ENCODE measurements around the gene HES3. TPM values are rescaled to one million over a fixed set of nuclear protein-coding genes. Genes with fewer than 3 reads are reported as not detected.

Gene HES3
- total RNA-seq, 1 donor from 2014 or later: not detected

DNA sequence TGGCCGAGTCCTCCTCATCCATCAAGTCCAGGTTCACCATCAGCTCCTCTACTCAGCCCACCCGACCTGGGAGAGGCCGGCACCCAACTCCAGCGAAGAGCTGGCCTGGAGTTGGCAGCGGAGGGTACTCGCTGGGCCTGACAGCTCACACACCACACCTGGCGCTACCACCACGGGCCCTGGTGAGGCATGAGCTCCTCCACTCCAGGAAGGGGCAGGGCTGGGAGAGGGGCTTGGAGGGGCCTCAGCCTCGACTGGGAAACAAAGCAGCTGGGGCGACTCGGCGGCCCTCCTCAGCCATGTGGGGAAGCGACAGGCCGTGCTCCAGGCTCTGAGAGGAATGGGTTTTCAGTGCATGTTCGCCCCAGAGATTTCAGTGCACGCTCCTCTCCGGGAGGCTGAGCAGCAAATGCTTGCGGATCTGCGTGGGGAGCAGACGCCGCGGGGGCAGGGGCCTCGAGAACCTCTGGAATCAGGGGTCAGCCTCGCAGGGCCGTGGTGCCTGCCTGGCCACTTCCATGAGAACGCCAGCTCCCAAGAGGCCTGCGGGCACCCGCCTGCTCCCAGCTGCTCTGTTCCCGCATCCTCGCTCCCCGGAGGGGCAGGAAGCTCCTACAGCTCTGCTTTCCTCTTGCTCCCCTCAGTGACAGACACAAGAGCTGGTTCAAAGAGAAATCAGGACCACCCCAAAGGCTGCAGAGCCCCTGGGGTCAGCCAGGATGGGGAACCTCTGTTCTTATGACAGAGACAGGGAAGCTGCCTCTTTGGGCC, 35.8 kb downstream of the HES3 start:
- DNase-seq (ENCODE audit: low read depth, low spot score): no peak

GRCh38 chr1:6280761-6281451, 36.9 kb downstream of the HES3 start:
- no peak for DNase-seq (ENCODE audit: low read depth, low spot score)

GRCh38 chr1:6281511-6282402, 37.8 kb downstream of the HES3 start:
- DNase-seq (ENCODE audit: low read depth, low spot score): no peak

DNA sequence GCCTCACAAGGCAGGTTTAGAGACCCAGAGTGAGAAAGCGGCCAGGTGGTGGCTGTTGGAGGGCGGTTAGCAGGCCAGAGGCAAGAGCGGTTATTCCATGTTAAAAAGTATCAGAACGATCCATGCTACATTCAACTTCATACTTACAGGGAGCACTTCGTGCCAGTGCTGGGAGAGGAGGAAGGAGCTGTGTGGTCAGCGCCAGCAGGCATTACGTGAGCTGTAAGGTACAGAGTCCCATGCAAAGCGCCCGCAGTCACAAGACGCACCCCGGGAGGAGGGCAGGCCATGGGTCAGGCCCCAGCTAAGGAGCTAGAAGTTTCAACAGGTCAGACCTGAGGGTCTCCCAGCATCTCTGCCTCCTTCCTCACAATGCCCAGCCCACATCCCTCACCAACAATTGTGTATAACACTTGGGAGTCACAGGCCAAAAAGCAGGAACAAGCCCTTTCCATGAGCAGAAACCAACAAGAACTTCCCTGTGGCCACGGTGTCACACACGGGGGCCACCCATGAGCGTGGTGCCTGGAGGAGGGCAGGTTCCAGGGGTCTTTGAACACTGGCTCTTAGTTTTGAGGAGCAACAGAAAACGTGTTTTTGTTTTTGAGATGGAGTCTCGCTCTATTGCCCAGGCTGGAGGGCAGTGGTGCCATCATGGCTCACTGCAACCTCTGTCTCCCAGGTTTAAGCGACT, 38.7 kb downstream of the HES3 start:
- no peak for DNase-seq (ENCODE audit: low read depth, low spot score)

DNA sequence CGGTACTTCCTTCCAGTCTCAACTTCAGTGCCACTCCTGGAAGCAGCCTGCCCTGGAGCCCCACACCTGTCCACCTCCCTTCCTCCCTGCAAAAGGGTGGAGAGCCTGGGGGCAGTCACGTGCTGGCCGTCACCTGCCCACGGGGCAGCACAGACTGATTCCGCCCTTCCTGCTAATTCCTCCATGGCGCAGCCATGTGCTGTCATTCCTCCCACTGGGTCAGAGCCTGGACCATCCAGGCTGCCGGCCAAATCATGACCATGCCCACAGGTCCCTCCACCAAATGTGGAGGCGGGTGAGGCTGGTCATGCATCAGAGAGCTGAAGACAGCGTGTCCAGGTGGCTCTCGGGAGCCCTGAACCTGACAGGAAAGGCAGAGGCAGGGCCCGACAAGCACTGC, 41.4 kb downstream of the HES3 start:
- DNase-seq (ENCODE audit: low read depth, low spot score): no peak

DNA sequence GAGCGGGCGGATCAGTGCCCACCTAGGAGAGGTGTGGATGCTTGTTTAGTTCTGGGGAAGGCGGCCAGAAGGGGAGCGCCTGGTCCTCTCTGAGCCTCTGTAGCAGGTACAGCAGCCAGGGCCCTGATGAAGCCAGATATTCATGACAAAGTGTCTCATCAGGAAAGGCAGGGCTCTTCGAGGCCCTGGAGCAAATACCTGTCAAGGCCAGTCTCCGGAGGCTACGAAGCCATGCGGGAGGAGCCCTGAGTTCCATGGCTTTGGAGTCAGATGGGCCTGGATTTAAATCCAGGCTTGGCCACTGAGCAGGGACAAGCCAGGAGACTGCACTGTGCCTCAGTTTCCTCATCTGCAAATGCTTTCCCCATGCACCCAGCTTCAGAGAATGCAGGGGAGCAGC, 42.3 kb downstream of the HES3 start:
- DNase-seq (ENCODE audit: low read depth, low spot score): no peak

DNA sequence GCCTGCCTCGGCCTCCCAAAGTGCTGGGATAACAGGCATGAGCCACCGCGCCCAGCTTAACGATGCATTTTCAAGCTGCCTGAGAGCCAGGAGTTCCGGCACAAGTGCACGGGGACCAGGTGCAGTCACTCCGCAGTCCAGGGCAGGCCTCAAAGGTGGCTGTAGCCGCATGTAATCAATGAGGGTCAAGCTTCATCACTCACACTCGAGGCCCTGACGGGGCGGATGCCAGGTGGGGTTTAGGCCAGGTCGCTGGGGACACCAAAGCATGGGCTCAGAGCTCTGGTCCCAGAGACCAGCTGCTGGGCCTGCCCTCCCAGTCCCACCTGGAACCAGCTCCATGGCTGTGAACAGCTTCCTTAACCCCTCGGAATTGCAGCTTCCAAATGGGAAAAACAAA, 43.0 kb downstream of the HES3 start:
- no peak for DNase-seq (ENCODE audit: low read depth, low spot score)

DNA sequence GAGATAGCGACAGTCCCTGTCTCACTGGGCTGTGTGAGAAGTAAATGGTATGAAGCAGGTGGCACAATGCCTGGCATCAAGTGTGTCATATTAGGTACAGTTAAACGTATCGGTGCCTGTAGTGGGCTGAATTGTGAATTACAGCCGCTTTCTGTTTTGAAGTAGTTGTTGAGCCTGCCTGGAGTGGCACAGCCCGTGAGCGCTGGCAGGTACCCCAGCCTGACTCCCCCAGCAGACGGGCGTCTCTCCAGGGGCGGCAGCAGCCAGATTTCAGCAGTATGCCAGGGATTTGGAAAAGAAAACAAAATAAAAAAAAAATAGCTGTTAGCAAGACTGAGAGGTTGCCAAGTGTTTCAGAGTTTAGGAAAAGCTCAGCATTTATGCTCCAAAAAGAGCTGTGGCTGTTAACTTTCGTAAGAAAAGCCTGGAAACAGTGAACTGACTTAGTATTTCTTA, 43.5 kb downstream of the HES3 start:
- no peak for DNase-seq (ENCODE audit: low read depth, low spot score)

DNA sequence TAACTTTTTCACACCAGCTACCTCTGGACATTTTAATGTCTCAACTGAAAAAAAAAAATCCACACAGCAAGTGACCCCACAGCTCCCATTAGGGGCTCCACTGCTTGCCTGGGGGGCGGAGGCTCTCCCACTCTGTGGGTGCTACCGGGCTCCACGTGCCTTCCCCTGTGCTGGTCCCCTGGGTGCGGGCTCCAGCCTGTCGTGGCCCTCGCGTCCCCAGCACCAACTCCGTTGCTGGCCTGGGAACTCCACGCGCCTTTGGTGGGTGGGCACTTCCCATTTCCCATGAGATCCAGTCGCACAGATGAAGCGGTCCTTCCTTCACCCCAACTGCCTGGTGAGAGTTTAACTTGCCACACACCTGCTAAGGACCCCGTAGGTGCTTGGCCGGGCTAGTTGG, 44.0 kb downstream of the HES3 start:
- no peak for DNase-seq (ENCODE audit: low read depth, low spot score)

GRCh38 chr1:6288665-6289064, 44.7 kb downstream of the HES3 start:
- DNase-seq (ENCODE audit: low read depth, low spot score): no peak

DNA sequence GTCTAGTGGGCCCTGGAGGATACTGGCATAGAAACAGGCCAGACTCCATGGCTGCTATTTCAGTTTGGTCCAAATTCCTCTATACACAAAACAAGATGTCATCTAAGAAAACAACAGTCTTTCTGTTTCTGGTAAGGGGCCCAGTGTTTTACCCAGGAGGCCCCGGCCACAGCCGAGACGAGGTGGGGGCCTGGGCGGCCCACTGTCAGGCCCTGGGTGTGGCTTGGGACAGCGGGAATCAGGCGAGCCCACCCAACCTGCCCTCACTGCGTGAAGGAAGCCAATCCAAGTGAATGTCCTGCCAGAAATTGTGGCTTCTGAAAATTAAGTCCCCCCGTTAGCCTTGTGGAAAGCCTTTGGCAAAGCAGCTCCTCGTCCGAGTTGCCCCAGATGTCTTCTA, 48.1 kb downstream of the HES3 start:
- no peak for DNase-seq (ENCODE audit: low read depth, low spot score)

DNA sequence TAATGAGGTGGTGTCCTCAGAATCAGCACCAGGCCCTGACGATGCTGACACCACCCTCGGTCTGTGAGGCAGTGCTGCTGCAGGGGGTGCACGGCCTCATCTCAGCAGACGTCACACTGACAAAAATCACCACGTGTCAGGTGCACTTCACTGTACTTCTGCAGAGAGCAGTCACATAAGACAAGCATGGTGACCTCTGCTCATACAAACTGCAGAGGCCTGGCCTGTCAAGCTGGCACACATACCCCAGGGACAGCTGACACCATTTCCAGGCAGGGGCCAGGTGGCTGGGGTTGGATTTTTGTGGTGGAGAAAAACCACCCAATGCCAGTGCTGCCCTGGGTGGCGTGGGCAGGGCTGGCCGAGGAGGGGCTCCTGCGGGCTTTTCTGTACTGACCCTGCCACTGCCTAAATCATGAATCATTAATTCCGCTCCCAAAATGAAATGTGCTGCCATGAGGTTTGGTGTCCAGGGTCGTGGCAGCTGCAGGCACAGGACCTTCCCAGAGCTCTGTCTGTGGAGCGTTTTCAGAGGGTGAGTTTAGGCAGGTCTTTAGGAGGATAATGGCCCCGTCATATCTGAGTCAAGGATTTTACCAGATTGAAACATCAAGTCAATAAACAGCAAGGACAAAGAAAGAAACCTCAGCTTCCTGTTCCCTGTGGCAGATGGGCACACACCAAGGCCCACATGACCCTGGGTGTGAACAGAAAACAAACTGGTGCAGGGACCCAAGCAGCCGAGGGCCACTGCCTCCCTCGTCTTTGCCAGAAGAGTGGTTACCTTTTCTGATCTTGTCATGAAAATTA, 50.3 kb downstream of the HES3 start:
- no peak for DNase-seq (ENCODE audit: low read depth, low spot score)

GRCh38 chr1:6294890-6295556, 51.0 kb downstream of the HES3 start:
- no peak for DNase-seq (ENCODE audit: low read depth, low spot score)

Other genes starting within 250 kb of the HES3 start
- 2.4 and 3.5 TPM in 2 replicates for gene KCNAB2, start 198.3 kb upstream of the HES3 start, total RNA-seq
- gene CHD5, start 63.9 kb upstream of the HES3 start, total RNA-seq: 0.04 and 0.07 TPM in 2 replicates
- 136 and 193 TPM in 2 replicates for gene RPL22, start 44.6 kb upstream of the HES3 start, total RNA-seq
- gene RNF207, start 38.1 kb upstream of the HES3 start, total RNA-seq: 3.4 and 9.7 TPM in 2 replicates
- 77.2 and 124 TPM in 2 replicates for gene ICMT, start 8.2 kb upstream of the HES3 start, total RNA-seq
- 1.8 and 2.5 TPM in 2 replicates for gene GPR153, start 16.9 kb downstream of the HES3 start, total RNA-seq
- 57.1 and 69.0 TPM in 2 replicates for gene ACOT7, start 149.6 kb downstream of the HES3 start, total RNA-seq
- gene HES2, start 175.7 kb downstream of the HES3 start, total RNA-seq: 18.8 and 38.6 TPM in 2 replicates
- 0.79 and 0.81 TPM in 2 replicates for gene ESPN, start 180.6 kb downstream of the HES3 start, total RNA-seq
- gene TNFRSF25, start 222.0 kb downstream of the HES3 start, total RNA-seq: 8.4 and 8.8 TPM in 2 replicates
- gene PLEKHG5, start 247.5 kb downstream of the HES3 start, total RNA-seq: 28.0 and 41.3 TPM in 2 replicates

Measured in pulmonary artery endothelial cell (primary cell).